Neuronal stem cell (in vitro differentiated cells): ENCODE measurements around the gene MUC6.

Experiments used
- DNase-seq: peaks from one replicate; pipeline ENCODE4 v3.0.0-alpha.2; 2013; ENCODE audit warnings: low spot score
- H2AFZ ChIP-seq: one replicate; pipeline ENCODE4 v1.6.1; 2013; ENCODE audit warnings: mild to moderate bottlenecking, low read length, inconsistent platforms
- H2AK5ac ChIP-seq: 2 replicates; pipeline ENCODE4 v1.6.1; 2013; ENCODE audit warnings: low read depth, mild to moderate bottlenecking, inconsistent platforms, low read length, moderate library complexity, mixed read lengths
- H2BK120ac ChIP-seq: 2 replicates; pipeline ENCODE4 v1.6.1; 2013; ENCODE audit warnings: low read depth, mild to moderate bottlenecking, inconsistent platforms, low read length, moderate library complexity, mixed read lengths
- H2BK12ac ChIP-seq: one replicate; pipeline ENCODE4 v1.6.1; 2013; ENCODE audit warnings: low read length, inconsistent platforms
- H2BK15ac ChIP-seq: 2 replicates; pipeline ENCODE4 v1.6.1; 2013; ENCODE audit warnings: mild to moderate bottlenecking, low read length, inconsistent platforms, mixed read lengths
- H2BK5ac ChIP-seq: one replicate; pipeline ENCODE4 v1.6.1; 2013; ENCODE audit warnings: inconsistent platforms, mild to moderate bottlenecking, low read length, moderate library complexity
- H3K14ac ChIP-seq: one replicate; pipeline ENCODE4 v1.6.1; 2013; ENCODE audit warnings: low read length, inconsistent platforms
- H3K18ac ChIP-seq: 2 replicates; pipeline ENCODE4 v1.6.1; 2013; ENCODE audit warnings: low read length, inconsistent platforms
- H3K23ac ChIP-seq: 2 replicates; pipeline ENCODE4 v1.6.1; 2013; ENCODE audit warnings: low read depth, mild to moderate bottlenecking, mixed read lengths, low read length, inconsistent platforms; ENCODE audit not compliant: poor library complexity
- H3K27ac ChIP-seq: replicated peaks from 3 replicates; pipeline ENCODE4 v1.5.1; 2013; ENCODE audit warnings: low read length, inconsistent platforms
- H3K27me3 ChIP-seq, 3 experiments: 2 replicates each; pipeline ENCODE4 v1.6.1; 2013; ENCODE audit warnings: low read length in 3 of 3, mild to moderate bottlenecking in 2 of 3, inconsistent platforms in 1 of 3, low read depth in 1 of 3, mixed read lengths in 1 of 3, moderate library complexity in 1 of 3; ENCODE audit not compliant: control insufficient read depth in 3 of 3, insufficient read depth in 3 of 3
- H3K36me3 ChIP-seq, 2 donors: replicated peaks in 1 of 2; 2 replicates each; pipeline ENCODE4 v1.6.1; 2013; ENCODE audit warnings: low read length in 2 of 2; ENCODE audit not compliant: control insufficient read depth in 2 of 2, insufficient read depth in 2 of 2
- H3K4ac ChIP-seq: 2 replicates; pipeline ENCODE4 v1.6.1; 2013; ENCODE audit warnings: inconsistent platforms, mild to moderate bottlenecking, low read length, moderate library complexity
- H3K4me1 ChIP-seq, 2 donors: 1 replicate in 1 of 2; 2 replicates in 1 of 2; pipeline ENCODE4 v1.6.1; 2013; ENCODE audit warnings: low read length in 2 of 2, low read depth in 1 of 2; ENCODE audit not compliant: control insufficient read depth in 2 of 2, insufficient read depth in 1 of 2
- H3K4me2 ChIP-seq: one replicate; pipeline ENCODE4 v1.6.1; 2013; ENCODE audit warnings: mild to moderate bottlenecking, low read length, inconsistent platforms; ENCODE audit not compliant: insufficient read depth, poor library complexity, severe bottlenecking
- H3K4me3 ChIP-seq, 2 donors: 2 replicates each; pipeline ENCODE4 v1.5.1; 2013; ENCODE audit warnings: low read length in 2 of 2, mild to moderate bottlenecking in 2 of 2, inconsistent platforms in 1 of 2, moderate library complexity in 1 of 2
- H3K79me1 ChIP-seq: one replicate; pipeline ENCODE4 v1.6.1; 2013; ENCODE audit warnings: low read depth, mild to moderate bottlenecking, inconsistent platforms, low read length, moderate library complexity
- H3K9ac ChIP-seq: one replicate; pipeline ENCODE4 v1.6.1; 2013; ENCODE audit warnings: mild to moderate bottlenecking, low read depth, low read length, inconsistent platforms; ENCODE audit not compliant: poor library complexity
- H3K9me3 ChIP-seq, 2 donors: replicated peaks in 1 of 2; 2 replicates each; pipeline versions ENCODE3 to v1.6.1; 2013; ENCODE audit warnings: low read length in 2 of 2, mild to moderate bottlenecking in 2 of 2, inconsistent platforms in 1 of 2, low read depth in 1 of 2, mixed read lengths in 1 of 2, moderate library complexity in 1 of 2; ENCODE audit not compliant: control insufficient read depth in 2 of 2, insufficient read depth in 1 of 2
- H4K8ac ChIP-seq: one replicate; pipeline ENCODE4 v1.6.1; 2013; ENCODE audit warnings: low read depth, mild to moderate bottlenecking, inconsistent platforms, low read length, moderate library complexity
- H4K91ac ChIP-seq: one replicate; pipeline ENCODE4 v1.6.1; 2013; ENCODE audit warnings: low read length, low read depth, mild to moderate bottlenecking, inconsistent platforms; ENCODE audit not compliant: poor library complexity
- WGBS, 2 donors: extraction: QIAGEN DNeasy Blood & Tissue Kit; methylation state at CpG; one replicate each; pipeline ENCODE4 v1.1.7; 2013; ENCODE audit warnings: missing lambda C conversion rate in 2 of 2, mixed read lengths in 1 of 2; ENCODE audit not compliant: insufficient read length in 2 of 2, insufficient replicate concordance in 1 of 2; ENCODE audit errors: extremely low coverage in 2 of 2; 5-methylcytosine and 5-hydroxymethylcytosine counted together

MUC6 gene

DNA sequence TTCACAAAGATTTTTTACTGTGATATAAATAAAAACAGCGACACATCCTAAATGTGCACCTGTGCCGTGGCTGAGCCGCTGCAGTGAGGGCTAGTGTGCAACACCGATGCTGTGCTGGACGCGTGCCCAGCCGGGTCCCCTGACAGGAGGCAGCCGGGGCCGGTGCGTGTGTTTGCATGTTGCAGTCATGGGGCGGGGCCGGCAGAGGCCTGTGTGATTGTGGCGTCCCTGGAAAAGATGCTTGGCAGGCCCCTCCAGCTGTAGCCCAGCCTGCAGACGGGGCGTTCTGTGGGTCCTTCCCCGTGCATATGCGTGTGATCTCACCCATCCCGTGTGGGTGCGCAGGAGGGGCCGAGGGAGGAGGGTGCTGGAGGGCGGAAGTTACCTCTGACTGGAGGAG, 30.6 kb downstream of the MUC6 start:
- no peak for DNase-seq
- peaks cover 47 to 88% of the 10 kb centered on the region in 2 donors for H3K36me3 ChIP-seq

GRCh38 chr11:1003159-1003558, 33.4 kb downstream of the MUC6 start:
- Histone ChIP-seq H4K91ac (no peak overlapping the region), H2BK5ac (no peak overlapping the region), H2BK120ac (no peak overlapping the region), H2BK12ac (no peak overlapping the region), H3K4ac (no peak overlapping the region), H2AK5ac (no peak overlapping the region), H3K18ac (no peak overlapping the region), H2BK15ac (no peak overlapping the region), H3K36me3 (peaks cover 32 to 88% of the 10 kb centered on the region in 2 donors), H3K4me2 (no peak overlapping the region), H3K27me3 (no peaks in the 10 kb centered on the region), H3K4me1 (peaks cover 3% of the 10 kb centered on the region in 2 donors), H3K4me3 (no peak overlapping the region), H3K23ac (peak overlapping the region; percentile 0), H3K9ac (peak overlapping the region; percentile 44), H3K27ac (no peak overlapping the region), H3K14ac (no peak overlapping the region), H3K79me1 (peaks cover 17% of the 10 kb centered on the region), H2AFZ (no peak overlapping the region), H4K8ac (no peak overlapping the region), H3K9me3 (no peaks in the 10 kb centered on the region)
- WGBS, 2 donors = no CpG with 5 or more reads among the region's 20 CpGs
- no peak for DNase-seq

More for the DNA sequence above, 30.6 kb downstream of the MUC6 start:
- H3K9ac ChIP-seq = no peak overlapping the region
- H2BK12ac ChIP-seq = no peak overlapping the region
- no CpG with 5 or more reads among the region's 21 CpGs for WGBS, 2 donors
- H3K14ac ChIP-seq = no peak overlapping the region
- no peak overlapping the region for H2BK15ac ChIP-seq
- H3K4ac ChIP-seq = no peak overlapping the region
- H3K27ac ChIP-seq = no peak overlapping the region
- H3K23ac ChIP-seq = peak overlapping the region; percentile 76
- peak overlapping the region; percentile 12 for H3K18ac ChIP-seq
- no peak overlapping the region for H2BK120ac ChIP-seq
- H3K4me1 ChIP-seq = peaks cover 3 to 5% of the 10 kb centered on the region in 2 donors
- no peaks in the 10 kb centered on the region for H3K27me3 ChIP-seq
- H4K8ac ChIP-seq = no peak overlapping the region
- H3K4me2 ChIP-seq = no peak overlapping the region
- no peak overlapping the region for H3K4me3 ChIP-seq
- no peaks in the 10 kb centered on the region for H3K9me3 ChIP-seq
- H2AK5ac ChIP-seq = no peak overlapping the region
- no peak overlapping the region for H2AFZ ChIP-seq
- no peak overlapping the region for H2BK5ac ChIP-seq
- peaks cover 11% of the 10 kb centered on the region for H3K79me1 ChIP-seq
- H4K91ac ChIP-seq = no peak overlapping the region

DNA sequence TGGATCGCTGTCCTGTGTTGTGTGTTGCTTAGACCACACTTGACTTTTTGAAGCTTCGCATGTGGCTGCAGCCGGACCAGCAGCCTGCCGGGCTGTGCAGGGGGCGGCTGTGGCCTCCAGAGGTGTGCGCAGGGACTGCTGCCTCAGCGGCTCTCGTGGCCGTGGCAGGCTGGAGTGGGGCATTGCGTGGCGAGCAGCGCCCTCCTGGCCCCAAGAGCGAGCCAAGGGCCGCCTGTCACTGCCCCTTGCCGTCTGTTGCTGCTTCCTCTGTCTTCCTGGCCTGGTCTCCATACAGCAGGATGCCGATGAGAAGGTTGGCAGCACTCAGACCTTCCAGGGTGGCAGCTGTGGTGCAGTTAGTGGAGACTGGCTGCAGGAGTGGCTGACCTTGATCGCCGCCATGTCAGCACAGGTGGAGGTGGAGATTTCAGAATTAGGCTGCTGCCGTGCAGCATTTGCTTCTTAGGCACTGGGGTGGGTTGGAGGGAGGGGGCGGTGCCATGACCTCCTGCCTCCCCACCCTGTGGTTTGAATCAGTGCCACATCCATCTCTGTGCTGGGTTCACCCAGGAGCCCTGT, 34.0 kb downstream of the MUC6 start:
- Histone ChIP-seq H3K23ac (peak overlapping the region; percentile 43), H3K18ac (peak overlapping the region; percentile 38), H2BK12ac (peak overlapping the region; percentile 58), H3K14ac (no peak overlapping the region), H3K36me3 (peaks cover 29 to 84% of the 10 kb centered on the region in 2 donors), H4K91ac (no peak overlapping the region), H3K79me1 (peaks cover 17% of the 10 kb centered on the region), H4K8ac (peak overlapping the region; percentile 65), H2BK15ac (no peak overlapping the region), H3K9ac (peak overlapping the region; percentile 70), H2AK5ac (no peak overlapping the region), H3K27ac (no peak overlapping the region), H3K4me1 (peaks cover 0 to 3% of the 10 kb centered on the region in 2 donors), H3K9me3 (no peaks in the 10 kb centered on the region), H3K27me3 (no peaks in the 10 kb centered on the region), H3K4me2 (no peak overlapping the region), H3K4me3 (no peak overlapping the region), H2BK5ac (peak overlapping the region; percentile 24), H2BK120ac (no peak overlapping the region), H3K4ac (no peak overlapping the region), H2AFZ (no peak overlapping the region)
- DNase-seq = no peak
- WGBS, 2 donors = no CpG with 5 or more reads among the region's 20 CpGs

DNA sequence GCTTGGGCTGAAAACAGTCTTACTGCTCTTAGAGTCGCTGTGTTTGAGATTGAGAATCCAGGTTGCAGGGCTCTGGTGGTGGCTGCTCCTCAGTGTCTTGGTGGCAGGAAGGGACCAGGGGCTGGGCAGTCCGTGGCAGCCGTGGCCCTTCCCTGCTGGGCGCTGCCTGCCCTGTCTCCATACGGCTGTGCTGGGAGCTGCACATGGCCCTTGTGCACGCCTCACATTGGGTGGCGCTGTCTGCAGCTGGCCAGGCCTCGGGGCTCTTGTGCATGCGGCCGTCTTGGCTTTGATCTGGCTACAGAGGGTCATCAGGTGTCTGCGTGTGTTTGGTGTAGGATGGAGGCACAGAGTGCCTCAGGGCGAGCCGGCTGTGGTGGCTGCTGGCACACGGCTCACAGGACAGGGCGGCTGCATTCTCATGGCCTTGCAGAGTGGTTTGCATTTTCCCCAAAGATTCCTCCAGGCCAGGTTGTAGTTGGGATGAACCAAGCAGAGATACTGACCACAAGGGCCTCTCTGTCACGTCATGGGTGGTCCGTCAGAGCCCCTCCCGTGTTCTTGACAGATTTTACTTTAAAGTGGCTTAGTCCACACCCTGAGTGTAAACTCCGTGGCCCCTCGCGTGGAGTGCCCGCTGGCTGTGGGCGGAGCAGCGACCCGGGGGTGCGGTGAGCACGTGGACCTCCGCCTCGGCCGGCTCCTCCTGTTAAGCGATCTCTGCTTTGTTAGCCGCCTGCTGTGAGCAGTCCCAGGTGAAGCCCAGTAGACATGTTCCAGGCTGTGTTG, 34.7 kb downstream of the MUC6 start:
- Histone ChIP-seq H3K4me3 (no peak overlapping the region), H3K14ac (no peak overlapping the region), H2BK15ac (no peak overlapping the region), H3K18ac (peak overlapping the region; percentile 71), H4K91ac (no peak overlapping the region), H3K4ac (no peak overlapping the region), H3K4me2 (no peak overlapping the region), H3K4me1 (peaks cover 0 to 3% of the 10 kb centered on the region in 2 donors), H4K8ac (no peak overlapping the region), H2AK5ac (no peak overlapping the region), H3K36me3 (peaks cover 35 to 83% of the 10 kb centered on the region in 2 donors), H3K23ac (peak overlapping the region; percentile 95), H3K9me3 (no peaks in the 10 kb centered on the region), H2AFZ (no peak overlapping the region), H2BK120ac (no peak overlapping the region), H3K9ac (peak overlapping the region; percentile 60), H3K79me1 (peaks cover 17% of the 10 kb centered on the region), H2BK5ac (peak overlapping the region; percentile 24), H3K27ac (no peak overlapping the region), H3K27me3 (no peaks in the 10 kb centered on the region), H2BK12ac (peak overlapping the region; percentile 58)
- no peak for DNase-seq
- WGBS, 2 donors = no CpG with 5 or more reads among the region's 32 CpGs
